HG02763 (cell line): ENCODE data around the gene IGLON5.

Source experiments
- ATAC-seq: cut with Tn5 transposase; IDR thresholded peaks from one replicate; pipeline ENCODE4 v1.9.1; 2021; ENCODE audit warnings: mild to moderate bottlenecking, moderate library complexity; ENCODE audit not compliant: unreplicated experiment

IGLON5 gene

GRCh38 chr19:51361239-51361638 is 49.8 kb downstream of the IGLON5 start:
- no peak for ATAC-seq

- ATAC-seq: no peak
Observed at GRCh38 chr19:51364200-51365106, 53.0 kb downstream of the IGLON5 start.

DNA sequence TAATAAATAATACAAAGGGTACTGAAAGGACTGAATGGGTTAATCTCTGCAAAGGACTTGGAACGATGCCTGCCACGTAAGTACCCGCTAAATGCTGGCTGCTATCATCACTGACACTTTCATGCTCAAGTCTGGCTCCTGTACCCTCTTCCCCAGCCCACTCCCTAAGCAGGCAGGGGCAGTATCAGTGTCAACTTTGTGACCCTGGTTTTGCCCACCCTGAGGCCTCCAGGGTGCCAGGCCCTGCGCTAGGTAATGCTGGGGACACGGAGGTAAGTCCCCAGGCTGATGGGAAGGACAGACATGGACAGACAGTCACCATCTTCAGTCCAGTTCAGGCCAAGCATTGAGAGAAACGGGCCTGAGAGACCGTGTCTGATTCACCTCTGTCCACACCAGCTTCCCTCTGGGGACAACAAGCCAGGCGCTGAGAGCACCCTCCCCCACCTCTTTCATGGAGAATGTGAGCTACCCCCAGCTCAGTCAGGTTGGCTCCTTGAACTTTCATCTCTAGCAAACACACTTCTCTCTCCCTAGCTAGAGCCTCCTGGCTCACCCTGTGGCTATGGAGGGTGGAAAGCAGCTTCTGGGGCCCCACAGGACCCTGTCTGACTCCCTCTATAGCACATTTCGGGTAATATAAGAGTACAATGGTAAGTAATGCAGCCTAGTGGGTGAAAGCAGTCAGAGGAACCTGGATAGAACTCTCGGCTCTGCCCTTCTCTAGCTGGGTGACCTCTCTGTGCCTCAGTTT is 53.9 kb downstream of the IGLON5 start:
- no peak for ATAC-seq

- no peak for ATAC-seq
Observed at GRCh38 chr19:51365965-51366388, 54.5 kb downstream of the IGLON5 start, which contains the start of gene ETFB. ETFB (minus strand) TSS chr19:51366388; CDS start chr19:51366326, 62 bp downstream.

- peak; percentile 58 for ATAC-seq
Observed at GRCh38 chr19:51366389-51367254, 55.2 kb downstream of the IGLON5 start.

- peak; percentile 4 for ATAC-seq
Observed at GRCh38 chr19:51367255-51367564, 55.8 kb downstream of the IGLON5 start.

- ATAC-seq: peak; percentile 70
Observed at GRCh38 chr19:51367565-51368365, 56.3 kb downstream of the IGLON5 start.

GRCh38 chr19:51368366-51369282 is 57.2 kb downstream of the IGLON5 start, which contains the start of gene CLDND2:
CLDND2 (minus strand) TSS chr19:51369003; CDS start chr19:51368577, 426 bp downstream.
- no peak for ATAC-seq

DNA sequence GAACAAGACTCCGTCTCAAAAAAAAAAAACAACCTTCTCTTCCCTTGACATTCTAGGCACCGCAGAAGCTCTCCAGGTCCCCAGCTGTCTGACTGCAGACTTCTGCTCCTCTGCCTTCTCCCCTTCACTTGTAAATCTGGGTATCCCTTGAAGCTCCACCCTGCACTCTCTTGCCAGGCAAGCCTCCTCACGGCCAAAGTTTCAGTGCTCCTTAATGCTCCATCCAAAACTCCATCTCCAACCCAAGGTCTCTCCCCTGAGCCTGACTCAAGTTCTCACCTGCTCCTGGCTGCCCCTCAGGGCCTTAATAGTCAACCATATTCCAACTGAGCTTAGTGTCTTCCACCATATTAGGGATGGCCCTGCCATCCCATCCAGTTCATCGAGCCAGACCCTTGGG is 58.8 kb downstream of the IGLON5 start:
- ATAC-seq: no peak

DNA sequence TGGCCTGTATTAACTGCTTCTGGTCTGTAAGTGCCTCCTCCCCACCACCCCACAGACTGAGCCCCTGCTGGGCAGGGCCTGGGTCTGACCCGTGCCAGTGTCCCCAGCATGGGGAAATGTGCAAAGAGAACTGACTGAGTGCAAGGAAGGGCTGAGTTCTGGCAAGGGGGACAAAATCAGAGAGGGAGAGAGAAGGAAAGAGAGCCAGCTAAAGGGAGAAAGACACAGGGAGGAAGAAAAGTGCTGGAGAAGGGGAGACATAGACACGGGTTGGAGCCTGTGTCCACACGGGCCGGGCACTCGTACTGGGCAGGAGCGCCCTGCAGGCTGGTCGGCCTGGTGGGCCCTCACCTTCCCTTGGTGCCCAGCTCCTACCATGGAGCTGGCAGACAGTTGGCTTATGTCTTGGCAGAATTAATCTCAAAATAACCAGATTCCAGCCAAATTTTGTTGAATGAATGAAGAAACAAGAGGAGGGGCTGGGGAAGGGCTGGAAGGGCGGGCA is 59.8 kb downstream of the IGLON5 start:
- ATAC-seq: no peak

DNA sequence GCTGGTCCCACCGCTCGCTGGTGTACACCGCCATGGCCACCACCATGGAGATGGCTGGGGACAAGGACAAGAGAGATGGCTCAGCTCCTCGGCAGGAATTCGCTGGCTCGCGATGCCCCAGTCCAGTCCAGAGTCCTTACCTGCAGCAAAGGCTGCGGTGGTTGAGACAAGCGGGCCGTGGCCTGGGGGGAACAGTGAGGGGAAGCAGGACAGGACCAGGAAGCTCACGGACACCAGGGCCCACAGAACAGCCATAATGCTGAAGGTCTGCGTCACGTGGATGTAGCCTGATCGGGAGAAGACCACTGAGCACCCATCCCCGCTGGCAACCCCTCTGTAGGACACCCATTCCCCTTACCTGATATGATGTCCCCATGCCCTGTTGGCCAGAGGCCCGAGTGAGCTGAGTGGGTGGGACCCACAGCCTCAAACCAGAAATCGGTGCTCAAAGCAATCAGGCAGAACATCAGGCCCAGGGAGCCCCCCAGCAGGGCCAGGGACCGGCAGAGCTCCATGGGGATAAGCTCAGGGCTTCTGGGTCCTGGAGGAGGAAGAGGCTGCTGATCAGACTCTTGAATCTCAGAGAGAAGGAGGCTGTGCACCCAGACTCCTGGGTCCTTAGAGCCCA is 60.7 kb downstream of the IGLON5 start:
- no peak for ATAC-seq

DNA sequence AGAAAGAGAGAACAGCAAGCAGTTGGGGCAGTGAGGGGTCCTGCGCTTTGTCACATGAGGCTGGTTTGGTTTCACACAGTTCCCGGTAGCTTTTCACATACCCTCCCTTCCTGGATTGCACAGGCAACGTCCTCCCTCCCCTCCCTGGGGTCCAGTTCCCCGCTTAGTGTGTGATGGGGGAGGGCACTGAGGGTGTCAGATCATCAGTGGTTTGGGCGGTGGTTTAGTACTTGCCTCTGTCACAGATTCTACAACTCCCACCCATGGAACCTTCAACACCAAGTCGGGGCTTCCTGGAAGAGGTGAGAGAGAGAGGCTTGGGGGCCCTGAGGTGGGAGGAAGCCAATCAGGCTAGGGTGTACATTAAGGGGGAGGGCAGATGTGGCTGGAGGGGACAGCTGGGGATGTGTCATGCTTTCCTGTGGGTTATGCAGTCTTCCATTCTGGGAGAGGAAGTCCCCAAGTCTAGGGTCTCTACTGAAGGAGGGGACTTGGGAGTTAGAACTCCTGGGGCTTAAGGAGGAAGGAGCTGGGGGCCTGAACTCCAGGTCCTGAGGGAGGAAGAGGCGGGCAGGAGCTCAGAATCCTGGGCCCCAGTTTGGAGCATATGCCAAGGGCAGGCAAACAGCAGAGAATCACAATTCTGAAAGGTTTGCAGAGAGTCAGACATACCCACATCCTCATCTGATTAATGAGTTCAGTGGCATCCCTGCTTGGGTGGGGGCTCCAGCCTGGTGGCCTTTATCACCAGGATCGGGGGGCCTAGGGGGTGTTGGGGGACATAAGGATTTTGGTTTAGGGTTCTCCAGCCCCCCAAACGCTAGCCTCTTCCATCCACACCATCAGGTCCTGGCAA is 61.4 kb downstream of the IGLON5 start, which contains the start of gene NKG7:
Gene NKG7, minus strand, starts transcription at position 6 of the 856 bp plus-strand sequence. CDS start 119 bp downstream, outside the sequence.
- ATAC-seq: no peak

- ATAC-seq: no peak
Observed at GRCh38 chr19:51375504-51376221, 64.2 kb downstream of the IGLON5 start.

DNA sequence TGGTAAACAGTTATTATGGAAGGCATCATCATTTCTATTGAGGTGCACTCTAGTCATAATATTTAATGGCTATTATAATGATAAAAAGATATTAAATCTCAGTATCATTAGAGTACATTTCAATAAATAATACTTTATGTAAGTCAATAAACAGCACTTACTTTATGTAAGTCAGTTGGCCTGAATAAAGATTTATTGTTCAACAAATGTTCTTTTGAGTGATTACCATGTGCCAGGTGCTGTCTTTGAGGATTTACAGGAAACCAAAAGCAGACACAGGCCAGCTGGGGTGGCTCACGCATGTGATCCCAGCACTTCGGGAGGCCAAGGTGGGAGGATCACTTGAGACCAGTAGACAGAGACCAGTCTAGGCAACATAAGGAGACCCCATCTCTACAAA is 66.0 kb downstream of the IGLON5 start:
- ATAC-seq: no peak

DNA sequence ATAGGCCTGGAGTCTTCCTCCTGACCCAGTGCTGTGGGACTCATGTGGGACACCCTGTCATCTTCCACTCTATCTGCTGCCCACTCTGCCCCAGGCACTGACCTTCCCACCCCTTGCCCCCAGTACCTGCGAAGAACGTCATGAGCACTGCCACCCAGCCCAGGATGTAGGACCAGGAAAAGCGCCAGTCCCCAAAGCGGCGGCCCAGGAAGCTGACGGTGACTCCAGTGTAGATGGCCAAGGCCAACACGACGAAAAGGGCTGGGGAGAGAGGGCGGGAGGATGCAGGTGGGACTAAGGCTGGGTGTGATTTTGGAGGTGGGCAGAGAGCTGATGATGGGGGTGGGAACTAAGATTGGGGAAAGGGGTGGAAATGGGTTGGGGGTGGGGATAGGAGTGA is 68.9 kb downstream of the IGLON5 start:
- ATAC-seq: no peak
